Epithelial cell of proximal tubule (primary cell): ENCODE results near the gene CSTB. TPM values are rescaled to one million over a fixed set of nuclear protein-coding genes. Genes with fewer than 3 reads are reported as not detected.

Experiments
- DNase-seq: peaks from one replicate; pipeline ENCODE4 v3.0.0-alpha.2; 2011; ENCODE audit warnings: low read depth
- H3K4me3 ChIP-seq: 2 replicates; pipeline ENCODE4 v1.5.1; 2011; ENCODE audit warnings: low read depth, mild to moderate bottlenecking, low read length
- total RNA-seq: library from RNA; depleted of rRNA; stranded (reverse); fragments of >200 nt; gene quantifications from 2 replicates; pipeline ENCODE4 v1.2.3, GENCODE V29; 2015
- TF ChIP-seq, protein P1 (sequence below): conservative IDR thresholded peaks from 2 replicates; pipeline ENCODE4 v1.5.1; 2012; ENCODE audit warnings: low read depth, mild to moderate bottlenecking, low read length

The CSTB gene
- total RNA-seq, 1 donor from 2014 or later, result 20.1 TPM

DNA sequence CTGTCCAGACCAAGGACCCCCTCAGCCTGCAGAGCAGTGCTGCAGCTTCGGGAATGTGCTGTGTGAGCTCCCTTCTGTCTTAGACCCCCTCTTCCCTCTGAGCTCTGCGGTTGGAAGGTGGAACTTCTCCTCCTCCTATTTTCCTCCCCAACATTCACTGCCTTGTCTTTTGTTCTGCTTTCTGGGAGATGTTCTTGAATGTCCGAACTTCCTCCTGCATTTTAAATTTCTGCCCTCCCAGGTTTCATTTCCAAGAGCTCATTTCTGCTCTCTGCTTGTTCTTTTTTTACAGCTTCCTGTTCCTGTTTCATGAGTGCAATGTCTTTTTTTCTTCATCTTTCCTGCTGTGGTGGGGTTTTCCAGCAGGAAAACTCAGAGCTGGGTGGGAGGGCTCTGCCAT lies 42.6 kb upstream of the CSTB start:
- no peak for DNase-seq
- H3K4me3 ChIP-seq, result no peak overlapping the region
- TF ChIP-seq, protein P1, sequence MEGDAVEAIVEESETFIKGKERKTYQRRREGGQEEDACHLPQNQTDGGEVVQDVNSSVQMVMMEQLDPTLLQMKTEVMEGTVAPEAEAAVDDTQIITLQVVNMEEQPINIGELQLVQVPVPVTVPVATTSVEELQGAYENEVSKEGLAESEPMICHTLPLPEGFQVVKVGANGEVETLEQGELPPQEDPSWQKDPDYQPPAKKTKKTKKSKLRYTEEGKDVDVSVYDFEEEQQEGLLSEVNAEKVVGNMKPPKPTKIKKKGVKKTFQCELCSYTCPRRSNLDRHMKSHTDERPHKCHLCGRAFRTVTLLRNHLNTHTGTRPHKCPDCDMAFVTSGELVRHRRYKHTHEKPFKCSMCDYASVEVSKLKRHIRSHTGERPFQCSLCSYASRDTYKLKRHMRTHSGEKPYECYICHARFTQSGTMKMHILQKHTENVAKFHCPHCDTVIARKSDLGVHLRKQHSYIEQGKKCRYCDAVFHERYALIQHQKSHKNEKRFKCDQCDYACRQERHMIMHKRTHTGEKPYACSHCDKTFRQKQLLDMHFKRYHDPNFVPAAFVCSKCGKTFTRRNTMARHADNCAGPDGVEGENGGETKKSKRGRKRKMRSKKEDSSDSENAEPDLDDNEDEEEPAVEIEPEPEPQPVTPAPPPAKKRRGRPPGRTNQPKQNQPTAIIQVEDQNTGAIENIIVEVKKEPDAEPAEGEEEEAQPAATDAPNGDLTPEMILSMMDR, result no peak

GRCh38 chr21:43817157-43818086 lies 41.3 kb upstream of the CSTB start:
- no peak for DNase-seq
- H3K4me3 ChIP-seq, result no peak overlapping the region
- TF ChIP-seq, protein P1, result no peak

- H3K4me3 ChIP-seq, result no peak overlapping the region
- DNase-seq, result no peak
- TF ChIP-seq, protein P1, result peak; percentile 4
Observed at GRCh38 chr21:43816611-43817071, 40.5 kb upstream of the CSTB start.

DNA sequence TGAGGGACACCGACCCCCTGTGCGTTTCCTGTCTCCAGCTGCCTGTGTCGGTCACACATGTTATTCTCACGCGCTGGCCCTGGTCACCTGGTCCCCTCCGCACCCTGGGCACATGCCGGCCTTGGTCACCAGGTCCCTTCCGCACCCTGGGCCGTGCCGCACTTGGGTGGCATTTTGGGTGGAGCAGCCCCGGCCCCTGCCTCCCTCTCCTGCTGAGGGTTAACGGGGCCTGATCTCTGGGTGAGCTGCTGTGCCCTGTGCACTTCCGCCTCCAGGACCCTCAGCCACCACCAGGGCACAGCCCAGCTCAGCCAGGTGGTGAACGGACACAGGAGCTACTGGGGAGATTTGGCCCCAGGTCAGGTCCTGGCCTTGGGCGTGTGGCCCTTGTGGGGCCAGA lies 39.9 kb upstream of the CSTB start:
- TF ChIP-seq, protein P1, result no peak
- no peak overlapping the region for H3K4me3 ChIP-seq
- DNase-seq, result no peak

- TF ChIP-seq, protein P1, result no peak
- H3K4me3 ChIP-seq, result no peak overlapping the region
- DNase-seq, result no peak
Observed at GRCh38 chr21:43815107-43815613, 39.1 kb upstream of the CSTB start.

DNA sequence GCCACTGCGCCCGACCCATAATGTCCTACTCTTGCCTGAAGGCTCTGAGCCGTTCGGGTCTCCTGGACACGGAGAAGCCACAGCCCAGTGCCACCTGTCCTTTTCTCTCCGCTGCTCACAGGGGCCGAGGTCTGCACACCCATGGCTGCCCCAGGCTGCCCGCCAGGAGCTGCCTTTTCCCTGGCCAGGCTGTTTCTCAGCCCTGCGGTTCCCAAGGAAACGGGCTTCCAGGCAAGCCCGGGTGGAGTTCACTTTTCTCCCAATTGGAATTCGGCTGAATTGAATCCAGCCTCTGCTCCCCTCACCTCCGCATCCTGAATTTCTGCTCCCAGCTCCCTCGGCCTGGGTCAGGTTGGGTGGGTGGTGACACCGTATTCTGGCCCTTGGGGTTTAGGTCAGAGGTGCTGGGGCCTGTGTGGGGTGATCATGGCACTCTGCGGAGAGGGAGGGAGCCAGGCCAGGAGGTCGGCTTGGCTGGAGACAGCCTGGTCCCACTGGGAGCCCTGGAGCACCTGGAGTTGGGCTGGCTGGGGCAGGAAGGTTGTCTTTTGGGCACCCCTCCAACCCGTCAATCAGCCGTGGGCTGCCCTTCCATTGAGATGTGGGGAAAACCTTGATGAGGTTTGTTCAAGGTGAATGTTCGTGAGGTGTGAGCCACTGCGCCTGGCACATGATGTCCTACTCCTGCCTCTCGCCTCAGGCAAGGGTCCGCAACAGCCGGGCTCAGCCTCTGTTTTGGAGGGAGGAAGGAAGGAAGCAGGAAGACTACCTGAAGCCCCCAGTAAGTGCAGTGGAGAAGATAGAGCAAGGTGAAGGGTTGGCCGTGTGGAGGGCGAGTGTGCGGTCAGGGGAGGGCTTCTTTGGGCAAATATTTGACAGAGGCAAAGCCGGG lies 38.4 kb upstream of the CSTB start:
- TF ChIP-seq, protein P1, result no peak
- no peak overlapping the region for H3K4me3 ChIP-seq
- no peak for DNase-seq
